Measurements from ENCODE around the gene DNAJB6. TPM values are rescaled to one million over a fixed set of nuclear protein-coding genes. Genes with fewer than 3 reads are reported as not detected.

DNAJB6 gene
- polyA plus RNA-seq, 3 donors = 66.6 to 117 (median 116) TPM

DNA sequence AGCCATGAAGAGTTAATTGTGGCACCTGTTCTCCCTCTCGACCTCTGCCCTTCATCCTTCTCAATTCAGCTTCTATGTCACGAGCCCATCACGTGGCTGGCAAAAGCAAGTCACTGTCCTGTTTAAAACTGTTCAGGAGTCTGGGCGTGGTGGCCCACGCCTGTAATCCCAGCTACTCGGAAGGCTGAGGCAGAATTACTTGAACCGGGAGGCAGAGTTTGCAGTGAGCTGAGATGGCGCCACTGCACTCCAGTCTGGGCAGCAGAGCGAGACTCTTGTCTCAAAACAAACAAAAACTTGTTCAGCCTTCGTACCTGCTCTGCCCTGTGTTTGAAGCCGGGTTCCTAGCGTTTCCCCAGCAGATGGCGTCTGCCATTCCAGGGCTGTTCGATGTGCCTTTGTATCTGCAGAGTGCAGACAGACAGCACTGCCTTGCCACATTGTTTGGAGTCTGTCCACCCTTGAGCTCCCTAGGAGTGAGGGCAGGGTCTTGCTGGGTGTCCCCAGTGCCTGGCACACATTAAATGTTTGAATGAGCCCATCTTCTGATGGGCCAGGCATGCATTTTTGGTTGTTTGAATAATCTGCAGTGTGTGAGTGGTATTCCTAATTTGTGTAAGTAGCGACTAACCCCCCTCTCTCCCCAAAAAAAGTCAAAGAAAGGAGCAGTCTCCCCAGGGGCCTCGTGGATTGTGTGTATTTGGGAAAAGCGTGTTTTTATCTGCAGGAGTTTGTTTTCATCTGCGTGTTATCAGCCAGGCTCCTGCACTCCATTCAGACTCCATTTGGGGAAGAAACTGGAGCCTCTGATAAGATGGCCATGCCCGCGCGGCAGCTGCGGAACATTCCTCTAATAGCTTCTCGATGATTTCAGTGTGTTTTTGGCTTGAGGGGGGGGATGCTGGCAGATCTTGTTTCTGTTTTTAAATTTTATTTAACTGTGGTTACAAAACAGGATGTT, 61.2 kb downstream of the DNAJB6 start:
- H3K4me1 Mint-ChIP-seq = peaks cover 58% of the 10 kb centered on the region
- Histone ChIP-seq H3K9ac (ENCODE audit: insufficient read depth, low read length, poor library complexity, severe bottlenecking) (no peak overlapping the region), H3K4me3 (replicated peaks in 1 of 3; ENCODE audit: low read depth in 2 of 3, low read length in 3 of 3) (peak overlapping the region in 1 of 3 experiments; percentile 18), H2AFZ (ENCODE audit: insufficient read depth, low read depth, low read length, poor library complexity, severe bottlenecking) (no peak overlapping the region), H4K20me1 (ENCODE audit: insufficient read depth, low read length) (peaks cover 82% of the 10 kb centered on the region), H3K79me2 (ENCODE audit: insufficient read depth, low read length) (peaks cover 22% of the 10 kb centered on the region), H3K9me3 (replicated peaks in 1 of 2; ENCODE audit: control insufficient read depth in 1 of 2, insufficient read depth in 1 of 2, low read length in 2 of 2) (no peaks in the 10 kb centered on the region), H3K36me3 (replicated peaks in 1 of 2; ENCODE audit: control insufficient read depth in 1 of 2, insufficient read depth in 2 of 2, low read length in 2 of 2) (peaks cover 11 to 37% of the 10 kb centered on the region in 2 donors), H3K4me2 (replicated peaks; ENCODE audit: extremely low read depth, low read length, poor library complexity, severe bottlenecking) (peak overlapping the region; percentile 4), H3K4me1 (ENCODE audit: control insufficient read depth in 1 of 2, insufficient read depth in 2 of 2, low read length in 2 of 2) (peaks cover 30 to 55% of the 10 kb centered on the region in 2 donors), H3K27ac (ENCODE audit: low read depth in 1 of 2, low read length in 2 of 2) (no peak overlapping the region), H3K27me3 (ENCODE audit: control insufficient read depth in 2 of 2, insufficient read depth in 2 of 2, low read length in 2 of 2) (no peaks in the 10 kb centered on the region)
- intact Hi-C loops (cut with micrococcal nuclease) = no loop called here
- WGBS (ENCODE audit: insufficient coverage) = 51% methylated on average over 15 of the region's 23 CpGs
- H3K36me3 Mint-ChIP-seq = peaks cover 39 to 52% of the 10 kb centered on the region in 2 donors
- H3K27ac Mint-ChIP-seq = peak overlapping the region in 5 of 7 donors; percentile 15 to 74 (median 37)
- TF ChIP-seq, protein P1, sequence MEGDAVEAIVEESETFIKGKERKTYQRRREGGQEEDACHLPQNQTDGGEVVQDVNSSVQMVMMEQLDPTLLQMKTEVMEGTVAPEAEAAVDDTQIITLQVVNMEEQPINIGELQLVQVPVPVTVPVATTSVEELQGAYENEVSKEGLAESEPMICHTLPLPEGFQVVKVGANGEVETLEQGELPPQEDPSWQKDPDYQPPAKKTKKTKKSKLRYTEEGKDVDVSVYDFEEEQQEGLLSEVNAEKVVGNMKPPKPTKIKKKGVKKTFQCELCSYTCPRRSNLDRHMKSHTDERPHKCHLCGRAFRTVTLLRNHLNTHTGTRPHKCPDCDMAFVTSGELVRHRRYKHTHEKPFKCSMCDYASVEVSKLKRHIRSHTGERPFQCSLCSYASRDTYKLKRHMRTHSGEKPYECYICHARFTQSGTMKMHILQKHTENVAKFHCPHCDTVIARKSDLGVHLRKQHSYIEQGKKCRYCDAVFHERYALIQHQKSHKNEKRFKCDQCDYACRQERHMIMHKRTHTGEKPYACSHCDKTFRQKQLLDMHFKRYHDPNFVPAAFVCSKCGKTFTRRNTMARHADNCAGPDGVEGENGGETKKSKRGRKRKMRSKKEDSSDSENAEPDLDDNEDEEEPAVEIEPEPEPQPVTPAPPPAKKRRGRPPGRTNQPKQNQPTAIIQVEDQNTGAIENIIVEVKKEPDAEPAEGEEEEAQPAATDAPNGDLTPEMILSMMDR (IDR thresholded peaks at IDR 0.05) = peak; percentile 46
- H3K27me3 Mint-ChIP-seq (ENCODE audit: low read depth in 3 of 3) = peaks cover 0 to 3% (median 0%) of the 10 kb centered on the region in 3 donors
- peak in 2 of 3 donors; percentile 11 to 28 for DNase-seq
- H3K4me3 Mint-ChIP-seq = peak overlapping the region; percentile 12 to 61
- peaks cover 0 to 2% (median 0%) of the 10 kb centered on the region in 7 donors for H3K9me3 Mint-ChIP-seq

DNA sequence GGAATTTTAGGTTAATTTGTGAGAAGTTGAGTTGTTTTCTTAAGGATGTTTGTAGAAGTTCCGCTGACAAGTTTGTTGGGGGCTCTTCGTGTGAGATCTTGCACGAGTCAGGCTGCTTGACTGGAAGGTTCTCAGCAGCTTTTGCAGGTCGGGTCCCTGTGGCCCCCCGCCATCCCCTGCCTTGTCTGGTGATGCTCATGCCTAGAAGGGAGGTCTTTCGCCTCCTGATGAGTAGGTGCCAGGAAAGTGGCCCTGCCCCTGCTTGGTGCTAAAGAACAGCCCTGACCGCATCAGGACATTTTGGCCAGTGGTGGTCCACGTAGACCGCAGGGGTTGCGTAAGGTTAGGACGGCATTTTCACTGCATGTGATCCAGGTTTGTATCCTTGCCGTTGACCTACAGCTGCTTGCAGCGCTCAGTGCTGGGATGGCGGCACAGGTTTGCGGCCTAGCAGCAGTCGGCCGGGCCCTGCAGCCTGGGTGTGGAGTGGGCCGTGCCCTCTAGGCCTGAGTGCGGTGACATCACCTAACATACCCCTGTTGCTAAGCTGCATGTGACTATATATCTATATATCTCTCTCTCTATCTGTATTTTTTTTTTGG, 62.4 kb downstream of the DNAJB6 start:
- intact Hi-C loops (cut with micrococcal nuclease) = no loop called here
- Histone ChIP-seq H3K36me3 (replicated peaks in 1 of 2; ENCODE audit: control insufficient read depth in 1 of 2, insufficient read depth in 2 of 2, low read length in 2 of 2) (peaks cover 11 to 37% of the 10 kb centered on the region in 2 donors), H2AFZ (ENCODE audit: insufficient read depth, low read depth, low read length, poor library complexity, severe bottlenecking) (no peak overlapping the region), H3K4me2 (replicated peaks; ENCODE audit: extremely low read depth, low read length, poor library complexity, severe bottlenecking) (no peak overlapping the region), H3K27me3 (ENCODE audit: control insufficient read depth in 2 of 2, insufficient read depth in 2 of 2, low read length in 2 of 2) (no peaks in the 10 kb centered on the region), H3K4me3 (replicated peaks in 1 of 3; ENCODE audit: low read depth in 2 of 3, low read length in 3 of 3) (no peak overlapping the region), H3K27ac (ENCODE audit: low read depth in 1 of 2, low read length in 2 of 2) (no peak overlapping the region), H3K9me3 (replicated peaks in 1 of 2; ENCODE audit: control insufficient read depth in 1 of 2, insufficient read depth in 1 of 2, low read length in 2 of 2) (no peaks in the 10 kb centered on the region), H3K9ac (ENCODE audit: insufficient read depth, low read length, poor library complexity, severe bottlenecking) (no peak overlapping the region), H3K79me2 (ENCODE audit: insufficient read depth, low read length) (peaks cover 16% of the 10 kb centered on the region), H4K20me1 (ENCODE audit: insufficient read depth, low read length) (peaks cover 85% of the 10 kb centered on the region), H3K4me1 (ENCODE audit: control insufficient read depth in 1 of 2, insufficient read depth in 2 of 2, low read length in 2 of 2) (peaks cover 30 to 54% of the 10 kb centered on the region in 2 donors)
- peak overlapping the region in 1 of 7 donors; percentile 45 for H3K27ac Mint-ChIP-seq
- no peak overlapping the region for H3K4me3 Mint-ChIP-seq
- H3K9me3 Mint-ChIP-seq = peaks cover 0 to 2% (median 0%) of the 10 kb centered on the region in 7 donors
- H3K36me3 Mint-ChIP-seq = peaks cover 41 to 56% of the 10 kb centered on the region in 2 donors
- no peak for DNase-seq
- WGBS (ENCODE audit: insufficient coverage) = 89% methylated on average over 15 of the region's 19 CpGs
- peaks cover 63% of the 10 kb centered on the region for H3K4me1 Mint-ChIP-seq
- TF ChIP-seq, protein P1 (IDR thresholded peaks at IDR 0.05) = no peak
- peaks cover 0 to 3% (median 0%) of the 10 kb centered on the region in 3 donors for H3K27me3 Mint-ChIP-seq (ENCODE audit: low read depth in 3 of 3)
